SU-DHL-6 (cell line): ENCODE data around the gene NME8.

Experiments used
- EZH2phosphoT487 ChIP-seq: fragments of 200-600 bp; sonication (generic), shearing (Covaris generic); conservative IDR thresholded peaks from 2 replicates; pipeline ENCODE4 v1.6.1; 2018; ENCODE audit warnings: mild to moderate bottlenecking, antibody characterized with exemption, low read length, moderate library complexity, mixed read lengths
- TF ChIP-seq, protein P1 (sequence below): fragments of 200-600 bp; sonication (generic); IDR thresholded peaks from one replicate; pipeline ENCODE4 v1.5.1; 2017; ENCODE audit warnings: antibody characterized with exemption, mild to moderate bottlenecking, low read length, moderate library complexity; ENCODE audit not compliant: insufficient read depth, poor library complexity, severe bottlenecking

DNA sequence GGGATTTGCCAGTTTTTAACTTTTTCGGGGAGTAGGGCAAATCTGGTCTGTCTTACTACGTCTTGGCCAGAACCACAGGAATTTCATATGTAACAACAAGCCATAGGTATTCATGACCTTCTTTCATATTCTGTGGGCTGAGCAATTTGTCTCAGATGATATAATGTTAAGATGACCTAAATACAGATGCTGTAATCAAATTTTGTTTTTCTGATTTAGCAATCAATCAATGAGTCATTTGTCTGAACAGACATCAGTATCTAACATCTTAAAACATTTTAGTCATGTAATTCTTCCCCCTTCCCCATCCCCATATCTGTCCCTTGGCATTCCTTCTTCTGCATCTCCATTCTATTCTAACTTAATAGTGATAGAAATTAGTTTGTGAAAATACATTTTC is 24.8 kb upstream of the NME8 start:
- TF ChIP-seq, protein P1, sequence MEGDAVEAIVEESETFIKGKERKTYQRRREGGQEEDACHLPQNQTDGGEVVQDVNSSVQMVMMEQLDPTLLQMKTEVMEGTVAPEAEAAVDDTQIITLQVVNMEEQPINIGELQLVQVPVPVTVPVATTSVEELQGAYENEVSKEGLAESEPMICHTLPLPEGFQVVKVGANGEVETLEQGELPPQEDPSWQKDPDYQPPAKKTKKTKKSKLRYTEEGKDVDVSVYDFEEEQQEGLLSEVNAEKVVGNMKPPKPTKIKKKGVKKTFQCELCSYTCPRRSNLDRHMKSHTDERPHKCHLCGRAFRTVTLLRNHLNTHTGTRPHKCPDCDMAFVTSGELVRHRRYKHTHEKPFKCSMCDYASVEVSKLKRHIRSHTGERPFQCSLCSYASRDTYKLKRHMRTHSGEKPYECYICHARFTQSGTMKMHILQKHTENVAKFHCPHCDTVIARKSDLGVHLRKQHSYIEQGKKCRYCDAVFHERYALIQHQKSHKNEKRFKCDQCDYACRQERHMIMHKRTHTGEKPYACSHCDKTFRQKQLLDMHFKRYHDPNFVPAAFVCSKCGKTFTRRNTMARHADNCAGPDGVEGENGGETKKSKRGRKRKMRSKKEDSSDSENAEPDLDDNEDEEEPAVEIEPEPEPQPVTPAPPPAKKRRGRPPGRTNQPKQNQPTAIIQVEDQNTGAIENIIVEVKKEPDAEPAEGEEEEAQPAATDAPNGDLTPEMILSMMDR = no peak
- no peak for TF ChIP-seq EZH2phosphoT487
